GM19468 (cell line): Measurements from ENCODE around the gene OPA3.

Experiments used
- ATAC-seq: cut with Tn5 transposase; IDR thresholded peaks from one replicate; pipeline ENCODE4 v1.9.1; 2021; ENCODE audit warnings: mild to moderate bottlenecking, moderate library complexity, moderate number of reproducible peaks; ENCODE audit not compliant: unreplicated experiment; ENCODE audit errors: extremely low read depth

OPA3 gene

DNA sequence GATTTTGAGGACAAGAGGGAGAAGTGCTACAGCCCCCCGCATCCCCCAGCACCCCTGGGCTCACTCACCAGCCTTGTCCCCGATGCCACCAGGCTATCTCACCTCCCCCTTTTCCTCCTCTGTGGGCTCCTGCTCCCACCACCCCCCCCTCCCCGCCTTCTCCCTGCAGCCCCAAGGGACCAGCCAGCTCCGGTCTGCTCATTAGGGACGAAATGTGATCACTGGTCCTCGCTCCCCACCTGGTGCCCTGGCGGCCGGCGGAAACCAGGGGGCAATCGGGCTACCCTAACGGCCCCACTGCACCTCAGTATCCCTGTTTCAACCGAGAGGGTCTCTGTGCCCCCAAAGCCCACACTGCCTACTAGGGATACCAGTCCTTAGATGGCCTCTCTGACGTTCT lies 14.7 kb upstream of the OPA3 start:
- no peak for ATAC-seq

- no peak for ATAC-seq
Measured at GRCh38 chr19:45598267-45599001, 13.8 kb upstream of the OPA3 start.

DNA sequence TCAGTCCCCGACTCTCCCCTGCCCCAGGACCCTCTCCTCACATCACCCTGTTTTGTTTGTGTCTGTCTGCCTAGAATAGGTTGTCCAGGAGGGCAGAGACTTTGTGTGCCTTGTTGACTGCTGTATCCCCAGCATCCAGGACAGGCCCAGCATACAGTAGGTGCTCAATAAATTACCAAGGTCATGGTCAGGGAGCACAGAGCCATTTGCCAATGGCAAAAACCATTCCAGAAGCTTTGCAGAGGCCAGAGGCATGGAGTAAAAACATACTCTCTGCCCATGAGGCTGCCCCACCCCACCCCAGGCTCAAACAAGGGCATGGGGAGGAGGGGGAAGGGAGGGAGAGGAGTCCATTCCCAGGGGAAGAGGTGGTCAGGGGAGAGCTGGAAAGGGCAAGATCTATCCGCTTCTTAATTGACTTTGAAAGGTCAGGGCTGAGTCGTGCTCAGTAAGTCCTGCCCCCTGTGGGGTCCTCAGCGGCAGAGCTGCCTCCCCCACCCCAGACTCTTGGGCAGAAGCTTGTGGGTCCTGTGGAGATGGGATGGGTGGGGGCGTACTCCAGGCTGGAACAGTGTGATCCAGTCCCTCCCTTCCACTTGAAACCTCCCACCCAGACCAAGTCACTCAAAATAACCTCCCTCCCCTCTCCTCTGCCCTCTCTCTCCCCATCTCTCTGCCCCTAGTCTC lies 13.0 kb upstream of the OPA3 start:
- ATAC-seq: no peak

- ATAC-seq: no peak
Measured at GRCh38 chr19:45595814-45596213, 11.2 kb upstream of the OPA3 start.

DNA sequence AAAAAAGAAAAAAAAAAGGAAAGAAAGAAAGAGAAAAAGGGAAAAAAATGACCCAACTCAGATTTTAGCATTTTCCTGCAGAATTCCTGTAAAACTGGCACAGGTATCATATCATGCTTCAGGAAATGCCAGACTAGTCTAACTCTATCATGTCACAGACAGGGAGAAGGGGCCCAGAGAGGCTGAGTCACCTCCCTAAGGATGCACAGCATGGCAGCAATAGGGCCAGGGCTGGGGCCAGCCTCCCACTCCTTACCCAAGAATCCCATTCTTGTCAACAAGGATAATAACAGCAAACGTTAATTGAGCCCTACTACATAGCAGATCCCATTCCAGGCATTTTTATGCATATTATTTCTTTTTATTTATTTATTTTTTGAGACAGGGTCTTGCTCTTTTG lies 8.9 kb upstream of the OPA3 start:
- ATAC-seq: no peak

DNA sequence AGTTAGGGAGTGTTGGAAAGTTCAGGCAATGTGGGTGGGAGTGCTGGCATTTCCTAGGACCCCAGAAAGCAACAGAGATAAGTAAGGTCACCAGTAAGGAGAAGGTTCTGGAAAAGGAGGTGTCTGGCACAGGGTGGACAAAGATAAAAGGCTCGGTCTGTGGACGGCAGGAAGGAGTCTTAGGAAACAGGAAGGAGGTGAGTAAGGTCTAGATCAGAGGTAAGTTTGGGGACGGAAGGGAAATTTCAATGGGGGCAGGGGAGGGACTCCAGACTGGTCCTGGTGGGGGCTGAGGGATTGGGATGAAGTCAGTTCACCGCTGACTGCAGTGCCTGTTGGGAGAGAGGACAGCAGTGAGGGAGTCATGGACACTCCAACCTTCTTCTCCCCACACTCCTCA lies 7.8 kb upstream of the OPA3 start:
- ATAC-seq: no peak

- ATAC-seq: no peak
Measured at GRCh38 chr19:45591638-45592005, 7.0 kb upstream of the OPA3 start.

- no peak for ATAC-seq
Measured at GRCh38 chr19:45591004-45591637, 6.5 kb upstream of the OPA3 start.

GRCh38 chr19:45590300-45591003 lies 5.8 kb upstream of the OPA3 start:
- ATAC-seq: no peak

DNA sequence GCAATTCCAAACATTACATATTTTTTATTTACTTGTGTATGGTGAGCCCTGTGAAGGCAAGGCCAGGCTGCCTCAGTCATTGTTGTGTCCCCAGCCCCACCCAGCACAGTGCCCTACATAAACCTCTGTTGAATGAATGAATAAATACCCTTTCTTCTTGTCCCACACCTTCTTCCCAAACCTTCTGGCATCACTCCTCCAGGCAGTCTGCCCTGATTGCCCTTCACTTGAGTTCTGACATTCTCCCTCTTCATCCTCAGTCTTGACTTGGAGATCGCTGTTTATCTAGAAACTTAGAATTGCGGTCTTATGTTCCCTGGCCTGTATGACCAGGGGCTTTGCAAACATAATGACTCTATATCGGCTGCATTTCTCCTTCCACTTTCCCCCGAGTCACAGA lies 5.2 kb upstream of the OPA3 start:
- no peak for ATAC-seq

GRCh38 chr19:45587873-45588272 lies 3.3 kb upstream of the OPA3 start:
- ATAC-seq: no peak

DNA sequence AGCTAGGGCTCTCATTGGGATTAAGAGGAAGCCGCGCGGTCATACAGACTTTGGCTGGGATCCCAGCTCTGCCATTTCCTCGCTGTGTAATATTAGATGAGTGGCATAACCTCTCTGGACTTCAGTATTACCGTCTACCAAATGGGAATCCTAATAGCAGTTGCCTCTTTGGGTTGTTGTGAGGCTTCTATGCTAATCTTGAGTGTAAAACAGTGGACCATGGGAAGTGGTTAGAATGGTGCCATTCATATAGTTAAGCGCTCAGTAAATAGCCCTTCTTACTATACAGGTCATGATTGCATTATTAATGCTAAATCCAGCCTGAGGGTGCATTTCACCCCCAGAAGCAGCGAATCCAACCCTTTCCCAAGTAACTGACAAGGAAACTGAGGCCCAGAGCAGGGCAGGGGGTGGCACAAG lies 566 bp upstream of the OPA3 start:
- no peak for ATAC-seq

DNA sequence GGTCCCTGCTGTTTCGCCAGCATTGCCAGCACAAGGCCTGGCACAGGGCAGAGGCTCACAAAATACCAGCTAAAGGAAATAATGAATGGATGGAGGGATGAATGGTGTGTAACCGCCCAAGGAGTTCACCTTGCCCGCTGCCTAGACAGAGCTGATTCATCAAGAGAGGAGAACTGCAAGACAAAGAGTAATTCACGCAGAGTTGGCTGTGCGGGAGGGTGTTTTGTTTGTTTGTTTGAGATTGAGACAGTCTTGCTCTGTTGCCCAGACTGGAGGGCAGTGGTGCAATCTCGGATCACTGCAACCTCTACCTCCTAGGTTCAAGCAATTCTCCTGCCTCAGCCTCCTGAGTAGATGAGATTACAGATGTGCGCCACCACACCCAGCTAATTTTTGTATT lies 3.0 kb downstream of the OPA3 start:
- ATAC-seq: no peak

GRCh38 chr19:45578861-45579260 lies 5.7 kb downstream of the OPA3 start:
- ATAC-seq: no peak

- ATAC-seq: no peak
Measured at GRCh38 chr19:45577111-45577905, 7.3 kb downstream of the OPA3 start.

DNA sequence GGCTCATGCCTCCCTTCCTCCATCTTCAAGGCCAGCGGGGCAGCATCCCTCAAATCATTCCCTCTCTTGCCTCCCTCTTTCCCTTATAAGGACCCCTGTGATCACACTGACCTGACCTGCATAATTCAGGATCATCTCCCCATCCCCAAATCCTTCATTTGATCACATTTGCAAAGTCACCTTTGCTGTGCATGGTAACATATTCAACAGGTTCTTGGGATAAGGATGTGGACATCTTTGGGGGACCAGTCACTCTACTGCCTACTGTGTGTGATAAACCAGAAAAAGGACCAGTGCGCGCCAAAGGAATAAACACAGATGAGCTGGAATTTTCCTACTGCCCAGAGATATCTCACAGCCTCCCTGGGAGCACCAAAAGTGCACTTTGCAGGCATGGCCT lies 7.9 kb downstream of the OPA3 start:
- no peak for ATAC-seq

DNA sequence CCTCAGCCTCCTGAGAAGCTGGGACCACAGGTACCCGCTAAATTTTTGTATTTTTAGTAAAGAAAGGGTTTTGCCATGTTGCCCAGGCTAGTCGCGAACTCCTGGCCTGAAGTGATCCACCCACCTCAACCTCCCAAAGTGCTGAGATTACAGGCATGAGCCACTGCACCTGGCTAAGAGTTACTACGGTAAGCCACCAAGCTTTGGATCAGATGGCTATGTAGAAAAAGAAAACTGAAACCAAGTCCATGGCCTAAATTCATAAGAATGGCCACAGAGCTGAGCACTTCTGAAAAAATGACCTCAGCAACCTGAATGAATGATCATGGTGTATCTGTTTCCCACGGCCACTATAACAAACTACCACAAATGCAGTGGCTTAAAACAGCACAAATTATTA lies 9.4 kb downstream of the OPA3 start:
- no peak for ATAC-seq

GRCh38 chr19:45574526-45574925 lies 10.1 kb downstream of the OPA3 start:
- ATAC-seq: no peak

DNA sequence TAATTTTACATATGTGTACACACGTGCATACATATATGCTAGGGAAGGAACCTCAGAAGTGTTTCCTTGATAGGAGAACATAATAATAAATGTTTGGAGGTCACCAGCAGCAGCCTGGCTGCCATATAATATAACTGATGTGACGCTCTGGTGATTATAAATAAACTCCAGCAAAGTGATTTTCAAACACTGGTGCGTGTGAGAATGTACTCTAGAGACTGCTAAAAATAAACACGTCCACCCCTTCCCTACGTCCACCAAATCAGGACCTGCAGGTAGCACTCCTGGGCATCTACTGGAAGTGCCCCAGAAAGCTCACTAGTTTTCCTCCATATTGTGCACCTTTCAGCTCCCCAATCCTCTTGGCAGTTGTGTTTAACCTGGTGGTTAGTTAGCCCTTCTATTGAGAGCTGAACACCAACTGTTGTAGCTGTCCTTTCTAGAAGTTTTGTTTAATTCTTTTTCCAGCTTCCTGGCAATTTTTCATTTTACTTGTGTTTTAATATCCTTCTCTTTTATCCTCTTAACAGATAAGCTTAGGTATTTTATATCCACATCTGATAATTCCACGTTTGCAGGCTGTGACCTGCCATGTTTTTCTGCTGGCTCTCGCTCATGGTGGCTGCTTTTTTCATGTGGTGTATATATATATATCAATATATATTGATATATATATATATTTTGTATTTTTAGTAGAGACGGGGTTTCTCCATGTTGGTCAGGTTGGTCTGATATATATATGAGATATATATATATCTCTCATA lies 13.0 kb downstream of the OPA3 start:
- ATAC-seq: no peak
